ENCODE results near the gene TRIOBP.
"Not testable (repeated sequence)": the region's sequence is repeated elsewhere in the genome, so short reads cannot be mapped to it uniquely, and the experiment has no call there.

Gene TRIOBP

DNA sequence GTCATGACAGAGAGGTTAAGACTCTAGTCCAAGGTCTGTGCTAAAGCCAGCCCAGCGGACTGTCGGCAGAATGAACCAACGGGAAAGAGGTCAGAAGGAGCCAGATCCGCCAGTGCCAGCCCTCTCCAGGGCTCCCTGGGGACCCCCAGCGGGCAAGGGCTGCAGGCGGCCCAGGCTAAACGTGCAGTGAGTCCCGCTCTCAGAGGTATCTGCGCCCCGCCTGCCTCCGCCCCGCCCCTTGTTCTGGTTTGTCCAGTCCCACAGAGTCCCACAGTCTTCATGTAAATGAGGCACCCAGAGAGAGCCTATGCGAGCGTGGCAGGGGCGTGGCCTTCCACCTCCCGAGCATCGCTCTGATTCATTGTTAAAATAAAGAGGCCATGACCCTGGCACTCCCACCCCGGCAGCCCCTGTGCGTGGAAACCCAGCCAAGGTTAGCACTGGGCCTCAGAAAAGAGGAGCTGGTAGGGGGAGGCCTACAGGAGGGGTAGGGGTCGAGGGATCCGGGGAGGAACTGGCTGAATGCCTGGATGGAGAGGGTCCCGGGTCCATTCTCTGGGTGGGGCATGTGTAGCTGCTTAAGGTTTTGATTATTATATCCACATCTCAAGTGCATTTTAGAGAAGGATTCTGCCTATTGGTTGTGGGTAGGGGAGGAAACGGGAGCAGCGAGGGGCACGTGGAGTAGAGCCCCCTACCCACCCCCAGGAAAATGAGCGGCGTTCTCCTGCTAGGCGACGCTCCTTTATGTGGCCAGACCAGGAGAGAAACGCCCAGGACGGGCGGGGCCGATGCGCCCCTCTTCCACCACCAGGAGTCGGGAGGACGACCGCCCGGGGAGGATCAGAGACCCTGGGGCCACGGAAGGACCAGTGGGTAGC, at the start of gene TRIOBP:
TRIOBP (plus strand) TSS at position 392 of the 881 bp plus-strand sequence. CDS start 4,318 bp downstream, outside the sequence.
- FAIRE-seq (peak; percentile 88), DNase-seq (ENCODE audit: extremely low spot score, insufficient read length, low read depth) (peak; percentile 65)

DNA sequence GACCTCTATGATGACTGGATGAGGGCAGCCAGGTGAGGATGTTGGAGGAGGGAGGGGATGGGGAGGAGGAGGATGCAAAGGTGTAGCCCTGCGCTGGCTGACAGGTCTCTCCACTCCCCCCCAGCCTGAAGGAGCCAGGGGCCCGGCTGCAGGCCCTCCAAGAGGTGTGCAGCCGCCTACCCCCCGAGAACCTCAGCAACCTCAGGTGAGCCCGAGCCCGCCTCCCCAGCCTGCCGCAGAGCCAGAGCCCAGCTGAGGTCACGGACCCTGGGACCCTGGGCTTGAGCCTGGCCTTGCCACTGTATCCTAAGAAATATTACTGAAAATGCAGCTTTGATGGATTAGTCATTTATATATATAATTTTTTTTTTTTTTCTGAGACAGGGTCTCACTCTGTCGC, 49.5 kb upstream of the TRIOBP start:
- DNase-seq (ENCODE audit: extremely low spot score, insufficient read length, low read depth), result no peak
- no peak for FAIRE-seq

DNA sequence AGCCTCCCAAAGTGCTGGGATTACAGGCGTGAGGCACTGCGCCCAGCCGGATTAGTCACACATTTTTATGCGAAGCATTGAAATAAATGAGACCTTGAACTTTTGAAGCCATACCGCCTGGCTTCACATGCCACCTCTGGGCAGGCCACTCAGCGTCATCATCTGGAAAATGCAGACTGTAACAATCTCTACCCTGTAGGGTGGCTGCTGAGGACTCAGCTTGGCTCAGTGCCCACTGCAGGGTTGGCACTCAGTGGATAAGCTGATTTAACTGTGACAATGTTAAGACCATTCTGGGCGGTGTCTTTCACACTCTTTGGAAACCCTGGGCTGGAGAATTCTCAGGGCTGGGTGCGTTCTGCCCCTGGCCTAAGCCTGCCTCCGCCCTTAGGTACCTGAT, 48.9 kb upstream of the TRIOBP start:
- DNase-seq (ENCODE audit: extremely low spot score, insufficient read length, low read depth), result no peak
- FAIRE-seq, result no peak

DNA sequence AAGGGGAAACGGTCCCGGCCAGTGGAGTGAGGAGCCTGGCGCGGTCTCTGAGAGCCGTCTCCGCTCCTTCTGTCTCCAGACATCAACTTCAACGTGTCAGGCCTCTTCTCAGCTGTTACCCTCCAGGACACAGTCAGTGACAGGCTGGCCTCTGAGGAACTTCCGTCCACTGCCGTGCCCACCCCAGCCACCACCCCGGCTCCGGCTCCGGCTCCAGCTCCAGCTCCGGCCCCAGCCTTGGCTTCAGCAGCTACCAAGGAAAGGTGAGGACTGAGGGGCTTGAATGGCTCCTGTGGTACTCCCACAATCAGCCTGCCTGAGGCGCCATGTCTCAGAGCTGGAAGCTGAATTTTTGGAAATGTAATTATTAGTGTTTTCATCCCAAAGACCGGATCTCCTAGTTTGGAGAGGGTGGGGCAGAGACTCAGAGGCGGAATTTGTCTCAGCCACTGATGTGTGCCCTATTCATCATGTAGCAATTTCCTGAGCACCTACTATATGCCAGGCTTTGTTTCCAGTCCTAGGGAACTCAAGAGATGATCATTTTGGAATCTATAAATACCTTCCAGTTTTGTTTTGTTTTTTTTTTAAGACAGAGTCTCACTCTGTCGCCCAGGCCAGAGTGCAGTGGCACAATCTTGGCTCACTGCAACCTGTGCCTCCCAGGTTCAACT, 46.2 kb upstream of the TRIOBP start:
- DNase-seq (ENCODE audit: extremely low spot score, insufficient read length, low read depth) (no peak), FAIRE-seq (no peak)

DNA sequence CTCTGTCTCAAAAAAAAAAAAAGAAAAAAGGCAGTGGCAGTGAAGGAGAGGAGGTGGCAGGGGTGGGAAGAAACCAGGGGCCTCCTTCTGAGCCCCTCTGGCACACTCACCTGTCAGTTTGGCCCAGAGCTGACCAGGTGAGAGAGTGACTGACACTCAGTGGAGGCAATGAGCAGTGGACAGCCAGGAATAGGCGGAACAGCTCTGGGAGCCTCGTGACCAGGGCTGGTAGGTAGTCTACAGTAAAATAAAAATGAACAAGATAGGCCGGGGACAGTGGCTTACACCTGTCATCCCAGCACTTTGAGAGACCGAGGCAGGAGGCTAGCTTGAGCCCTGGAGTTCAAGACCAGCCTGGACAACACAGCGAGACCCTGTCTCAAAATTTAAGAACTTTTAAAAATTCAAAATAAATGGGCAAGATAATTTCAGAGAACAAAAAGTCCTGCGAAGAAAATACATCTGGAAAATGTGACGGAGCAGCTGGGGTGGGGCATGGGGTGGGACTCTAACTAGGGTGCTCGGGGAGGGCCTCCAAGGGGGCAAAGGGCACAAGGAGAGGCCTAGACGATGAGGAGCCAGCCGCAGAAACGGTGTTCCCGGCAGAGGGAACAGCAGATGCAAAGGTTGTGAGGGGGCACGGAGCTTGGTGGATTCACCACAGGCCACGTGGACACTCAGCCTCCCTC, 42.1 kb upstream of the TRIOBP start:
- FAIRE-seq (no peak), DNase-seq (ENCODE audit: extremely low spot score, insufficient read length, low read depth) (no peak)

DNA sequence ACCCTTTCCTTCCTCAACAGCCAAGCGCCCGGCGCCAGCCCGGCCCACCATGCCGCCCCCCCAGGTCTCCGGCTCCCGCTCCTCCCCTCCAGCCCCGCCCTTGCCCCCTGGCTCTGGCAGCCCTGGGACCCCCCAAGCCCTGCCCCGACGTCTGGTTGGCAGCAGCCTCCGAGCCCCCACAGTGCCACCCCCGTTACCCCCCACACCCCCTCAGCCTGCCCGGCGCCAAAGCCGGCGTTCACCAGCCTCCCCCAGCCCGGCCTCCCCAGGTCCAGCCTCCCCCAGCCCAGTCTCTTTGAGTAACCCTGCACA, 41.6 kb upstream of the TRIOBP start:
- DNase-seq (ENCODE audit: extremely low spot score, insufficient read length, low read depth) (no peak), FAIRE-seq (no peak)

- FAIRE-seq; DNase-seq (ENCODE audit: extremely low spot score, insufficient read length, low read depth): not testable (repeated sequence)
These were observed 40.3 kb upstream of the TRIOBP start for GRCh38 chr22:37656583-37656982.

- DNase-seq (ENCODE audit: extremely low spot score, insufficient read length, low read depth), result no peak
- FAIRE-seq, result peak; percentile 5
These were observed 39.2 kb upstream of the TRIOBP start for GRCh38 chr22:37657590-37658132.

DNA sequence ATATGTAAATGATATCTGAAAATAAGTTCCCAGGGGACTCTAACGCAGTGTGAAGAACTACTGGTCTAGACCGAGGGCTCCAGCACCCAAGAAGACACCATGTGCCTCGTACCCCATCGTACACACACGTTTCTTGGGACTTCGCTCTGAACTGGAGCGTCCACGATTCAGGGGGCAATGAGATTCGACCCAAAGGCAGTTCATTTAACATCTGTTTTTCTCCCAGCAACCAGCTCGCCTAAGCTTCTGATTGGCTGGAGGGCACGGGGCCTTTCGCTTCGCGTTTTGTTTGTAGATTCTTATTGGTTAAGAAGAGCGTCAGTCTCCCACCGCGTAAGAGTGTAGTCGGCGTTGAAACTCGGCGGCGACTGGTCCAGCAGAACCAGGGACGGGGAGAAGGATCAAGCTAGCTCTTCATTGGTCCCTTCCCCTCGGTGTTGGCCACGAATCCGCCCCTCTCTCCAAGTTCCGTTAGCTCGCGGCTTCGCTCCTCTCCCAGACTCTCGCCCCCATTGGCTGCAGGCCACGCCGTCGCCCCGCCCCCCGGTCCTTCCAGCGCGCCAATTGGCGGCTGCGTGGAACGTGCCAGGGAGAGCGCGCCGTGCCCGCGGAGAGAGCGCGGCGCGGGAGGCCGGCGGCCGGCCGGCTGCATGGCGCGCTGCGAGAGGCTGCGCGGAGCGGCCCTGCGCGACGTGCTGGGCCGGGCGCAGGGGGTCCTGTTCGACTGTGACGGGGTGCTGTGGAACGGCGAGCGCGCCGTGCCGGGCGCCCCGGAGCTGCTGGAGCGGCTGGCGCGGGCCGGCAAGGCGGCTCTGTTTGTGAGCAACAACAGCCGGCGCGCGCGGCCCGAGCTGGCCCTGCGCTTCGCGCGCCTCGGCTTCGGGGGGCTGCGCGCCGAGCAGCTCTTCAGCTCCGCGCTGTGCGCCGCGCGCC, 38.4 kb upstream of the TRIOBP start, which contains the start of gene PDXP:
PDXP (plus strand) TSS at position 591 of the 933 bp plus-strand sequence; CDS start at position 651, 60 bp downstream.
- FAIRE-seq, result peak; percentile 100
- DNase-seq (ENCODE audit: extremely low spot score, insufficient read length, low read depth), result peak; percentile 95

DNA sequence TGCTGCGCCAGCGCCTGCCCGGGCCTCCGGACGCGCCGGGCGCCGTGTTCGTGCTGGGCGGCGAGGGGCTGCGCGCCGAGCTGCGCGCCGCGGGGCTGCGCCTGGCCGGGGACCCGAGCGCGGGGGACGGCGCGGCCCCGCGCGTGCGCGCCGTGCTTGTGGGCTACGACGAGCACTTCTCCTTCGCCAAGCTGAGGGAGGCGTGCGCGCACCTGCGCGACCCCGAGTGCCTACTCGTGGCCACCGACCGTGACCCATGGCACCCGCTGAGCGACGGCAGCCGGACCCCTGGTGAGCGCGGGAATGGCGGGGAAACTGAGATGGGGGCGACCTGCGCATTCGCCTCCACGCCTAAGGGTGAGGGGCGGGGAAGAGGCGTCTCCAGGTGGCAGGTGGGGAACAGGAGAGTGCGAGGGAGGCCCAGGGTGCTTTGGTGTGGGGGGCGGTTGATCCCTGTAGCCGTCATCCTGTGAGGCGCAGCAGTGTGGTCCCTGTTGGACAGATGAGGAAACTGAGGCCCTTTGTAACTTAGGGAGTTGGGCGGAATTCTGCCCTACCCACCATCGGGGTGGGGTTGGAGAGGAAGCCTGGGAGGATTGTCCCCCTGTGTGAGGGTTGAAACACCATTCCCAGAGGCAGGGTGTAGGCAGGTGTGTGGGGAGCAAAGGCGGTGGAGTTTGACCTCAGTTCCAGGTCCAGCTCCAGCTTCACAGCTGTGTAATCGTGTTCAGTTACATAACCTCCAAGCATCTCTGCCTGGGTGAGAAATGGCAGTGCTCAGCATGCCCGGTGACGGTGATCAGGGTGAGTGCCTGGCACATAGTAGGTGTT, 37.6 kb upstream of the TRIOBP start:
- peak; percentile 59 for FAIRE-seq
- DNase-seq (ENCODE audit: extremely low spot score, insufficient read length, low read depth), result no peak

- DNase-seq (ENCODE audit: extremely low spot score, insufficient read length, low read depth) (no peak), FAIRE-seq (peak; percentile 83)
These were observed 36.7 kb upstream of the TRIOBP start for GRCh38 chr22:37659897-37660708.

DNA sequence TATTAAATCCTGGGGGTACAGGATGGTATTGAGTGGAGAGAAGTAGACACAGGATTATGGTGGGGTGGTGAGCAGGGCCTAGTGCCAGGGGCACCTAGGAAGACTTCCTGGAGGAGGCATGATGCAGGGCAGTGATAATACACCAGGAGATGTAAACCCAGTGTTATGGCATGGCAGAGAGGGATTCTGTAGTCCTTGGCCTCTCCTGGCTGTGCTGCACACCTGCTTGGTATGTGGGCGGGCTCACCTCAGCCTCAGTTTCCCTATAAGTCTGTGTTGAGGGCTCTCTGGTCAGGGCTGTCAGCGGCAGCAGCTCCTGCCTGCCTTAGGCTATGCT, 36.2 kb upstream of the TRIOBP start:
- DNase-seq (ENCODE audit: extremely low spot score, insufficient read length, low read depth) (no peak), FAIRE-seq (no peak)

- DNase-seq (ENCODE audit: extremely low spot score, insufficient read length, low read depth) (no peak), FAIRE-seq (peak; percentile 83)
These were observed 35.5 kb upstream of the TRIOBP start for GRCh38 chr22:37661160-37661924.

- peak; percentile 76 for FAIRE-seq
- no peak for DNase-seq (ENCODE audit: extremely low spot score, insufficient read length, low read depth)
These were observed 34.8 kb upstream of the TRIOBP start for GRCh38 chr22:37662039-37662438.

- FAIRE-seq, result peak; percentile 5
- no peak for DNase-seq (ENCODE audit: extremely low spot score, insufficient read length, low read depth)
These were observed 33.2 kb upstream of the TRIOBP start for GRCh38 chr22:37663521-37664140.

- DNase-seq (ENCODE audit: extremely low spot score, insufficient read length, low read depth) (no peak), FAIRE-seq (no peak)
These were observed 32.4 kb upstream of the TRIOBP start for GRCh38 chr22:37664249-37665101.
